HG02885 (cell line): ENCODE measurements around the gene ANKRD30BL.
"Not testable (repeated sequence)": the region's sequence is repeated elsewhere in the genome, so short reads cannot be mapped to it uniquely, and the experiment has no call there.

Experiments used
- ATAC-seq: cut with Tn5 transposase; IDR thresholded peaks from one replicate; pipeline ENCODE4 v1.9.1; 2021; ENCODE audit warnings: mild to moderate bottlenecking; ENCODE audit not compliant: unreplicated experiment, poor library complexity

The ANKRD30BL gene

GRCh38 chr2:132161161-132162124 is at the start of gene ANKRD30BL:
TSS of gene ANKRD30BL (minus strand) at chr2:132161952. CDS start at chr2:132161705, 247 bp downstream.
- ATAC-seq, result not testable (repeated sequence)

- ATAC-seq, result not testable (repeated sequence)
Observed at GRCh38 chr2:132202866-132203265, 41.1 kb upstream of the ANKRD30BL start.

GRCh38 chr2:132192854-132193253 is 31.1 kb upstream of the ANKRD30BL start:
- not testable (repeated sequence) for ATAC-seq

GRCh38 chr2:132167100-132167499 is 5.3 kb upstream of the ANKRD30BL start:
- ATAC-seq, result not testable (repeated sequence)

- ATAC-seq, result not testable (repeated sequence)
Observed at GRCh38 chr2:132162125-132162660, 441 bp upstream of the ANKRD30BL start.

- not testable (repeated sequence) for ATAC-seq
Observed at GRCh38 chr2:132146774-132147173, 15.0 kb downstream of the ANKRD30BL start.
